ENCODE measurements around the gene HCK. TPM values are rescaled to one million over a fixed set of nuclear protein-coding genes. Genes with fewer than 3 reads are reported as not detected.

HCK gene
- polyA plus RNA-seq, 1 experiment, result not detected

DNA sequence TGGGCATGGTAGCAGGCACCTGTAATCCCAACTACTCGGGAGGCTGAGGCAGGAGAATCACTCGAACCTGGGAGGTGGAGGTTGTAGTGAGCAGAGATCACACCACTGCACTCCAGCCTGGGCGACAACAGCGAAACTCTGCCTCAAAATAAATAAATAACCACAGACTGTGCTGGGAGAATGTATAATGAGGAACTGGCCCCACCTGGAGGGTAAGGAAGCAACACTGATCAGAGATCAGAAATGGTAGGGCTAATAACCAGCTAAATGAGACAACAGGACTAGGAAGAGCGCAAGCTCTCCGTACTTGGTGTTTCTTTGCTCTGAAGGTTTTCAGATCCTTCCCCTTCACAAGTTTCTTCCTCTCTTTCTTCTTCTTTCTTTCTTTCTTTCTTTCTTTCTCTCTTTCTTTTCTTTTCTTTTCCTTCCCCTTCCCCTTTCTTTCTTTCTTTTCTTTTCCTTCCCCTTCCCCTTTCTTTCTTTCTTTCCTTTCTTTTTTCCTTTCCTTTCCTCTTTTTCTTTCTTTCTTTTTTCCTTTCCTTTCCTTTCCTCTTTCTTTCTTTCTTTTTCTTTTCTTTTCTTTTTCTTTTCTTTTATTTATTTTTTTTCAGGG is 27.3 kb upstream of the HCK start:
- ChIA-PET CTCF (no interaction called here), POLR2A (interaction anchor here (0.6 kb wide), 1 partner anchor 29 kb away, joined by 3 read pairs; no protein-coding TSS in a partner anchor)
- Histone ChIP-seq H3K4me3 (ENCODE audit: low read depth, low read length) (no peak overlapping the region), H3K9me3 (ENCODE audit: control insufficient read depth, insufficient read depth, low read length) (no peaks in the 10 kb centered on the region), H3K27ac (ENCODE audit: low read depth, low read length) (no peak overlapping the region), H3K27me3 (ENCODE audit: control insufficient read depth, insufficient read depth, low read length) (peaks cover 51% of the 10 kb centered on the region)
- no peak for DNase-seq (ENCODE audit: low read depth, low spot score)
- TF ChIP-seq CTCF (IDR thresholded peaks at IDR 0.05; ENCODE audit: low read depth, low read length), result no peak

DNA sequence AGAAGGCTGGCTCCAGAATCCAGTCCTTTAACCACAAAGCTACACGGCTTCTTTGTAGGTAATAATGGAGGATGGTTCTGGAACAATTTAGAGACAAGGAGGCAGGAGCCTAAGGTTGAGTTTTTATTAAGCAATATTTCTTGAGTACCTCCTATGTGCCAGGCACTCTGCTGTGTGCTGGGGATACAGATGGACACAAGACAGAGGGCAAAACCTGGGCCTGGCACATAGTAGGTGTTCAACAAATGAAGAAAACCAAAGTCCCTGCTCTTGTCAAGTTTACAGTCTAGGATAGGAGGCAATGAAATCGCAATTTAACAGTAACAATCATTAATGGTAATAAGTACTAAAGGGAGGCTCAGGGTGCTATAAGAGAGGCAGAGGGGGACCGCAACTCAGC is 24.4 kb upstream of the HCK start:
- POLR2A ChIA-PET, result no interaction called here
- TF ChIP-seq CTCF (IDR thresholded peaks at IDR 0.05; ENCODE audit: low read depth, low read length), result no peak
- CTCF ChIA-PET, result interaction anchor here (5.1 kb wide), 1 partner anchor 174 kb away, joined by 70 read pairs; no protein-coding TSS in a partner anchor
- Histone ChIP-seq H3K9me3 (ENCODE audit: control insufficient read depth, insufficient read depth, low read length) (no peaks in the 10 kb centered on the region; the same call in 1 of the 2 replicates), H3K27me3 (ENCODE audit: control insufficient read depth, insufficient read depth, low read length) (peaks cover 52% of the 10 kb centered on the region), H3K4me3 (ENCODE audit: low read depth, low read length) (no peak overlapping the region), H3K27ac (ENCODE audit: low read depth, low read length) (no peak overlapping the region)
- no peak for DNase-seq (ENCODE audit: low read depth, low spot score)

DNA sequence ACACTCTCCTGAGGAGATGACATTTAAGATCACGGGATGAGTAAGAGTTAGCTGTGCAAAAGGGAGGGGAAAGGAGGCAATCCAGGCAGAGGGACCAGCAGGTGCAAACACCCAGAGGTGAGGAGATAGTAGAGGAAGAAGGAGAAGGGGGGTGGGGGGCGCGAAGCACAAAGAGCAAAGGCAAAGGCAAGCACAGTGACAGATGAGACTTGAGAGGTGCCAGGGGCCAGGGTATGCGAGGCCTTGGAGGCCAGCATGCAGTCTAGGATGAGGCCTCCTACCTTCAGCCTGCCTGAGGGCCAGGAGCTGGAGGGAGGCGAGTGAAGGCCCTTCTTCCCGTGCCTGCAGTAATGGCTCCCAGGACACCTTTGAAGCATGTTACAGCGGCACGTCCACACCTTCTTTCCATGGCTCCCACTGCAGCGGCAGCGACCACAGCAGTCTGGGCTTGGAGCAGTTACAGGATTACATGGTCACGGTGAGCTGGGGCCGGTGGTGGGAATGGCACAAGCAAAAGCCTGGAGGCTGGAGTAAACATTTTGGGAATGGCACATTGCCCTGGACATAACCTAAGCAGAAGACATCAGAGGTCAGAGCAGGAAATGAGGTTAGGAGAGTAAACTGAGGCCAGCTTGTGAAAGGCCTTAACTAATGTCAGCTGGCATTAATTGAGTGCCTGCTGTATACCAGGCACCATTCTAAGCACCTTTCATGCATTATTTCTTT is 23.2 kb upstream of the HCK start:
- Histone ChIP-seq H3K27ac (ENCODE audit: low read depth, low read length) (no peak overlapping the region), H3K9me3 (ENCODE audit: control insufficient read depth, insufficient read depth, low read length) (no peaks in the 10 kb centered on the region; the same call in 1 of the 2 replicates), H3K27me3 (ENCODE audit: control insufficient read depth, insufficient read depth, low read length) (peaks cover 63% of the 10 kb centered on the region), H3K4me3 (ENCODE audit: low read depth, low read length) (no peak overlapping the region)
- TF ChIP-seq CTCF (IDR thresholded peaks at IDR 0.05; ENCODE audit: low read depth, low read length), result no peak
- CTCF ChIA-PET, result interaction anchor here (4.2 to 5.1 kb wide), 2 partner anchors 175 to 205 kb away, joined by 70 to 73 read pairs; no protein-coding TSS in a partner anchor
- DNase-seq (ENCODE audit: low read depth, low spot score), result no peak
- POLR2A ChIA-PET, result no interaction called here

- Histone ChIP-seq H3K27me3 (ENCODE audit: control insufficient read depth, insufficient read depth, low read length) (peaks cover 67% of the 10 kb centered on the region), H3K9me3 (ENCODE audit: control insufficient read depth, insufficient read depth, low read length) (no peaks in the 10 kb centered on the region; the same call in 1 of the 2 replicates), H3K4me3 (ENCODE audit: low read depth, low read length) (no peak overlapping the region), H3K27ac (ENCODE audit: low read depth, low read length) (no peak overlapping the region)
- ChIA-PET POLR2A (no interaction called here), CTCF (interaction anchor here (4.2 to 5.1 kb wide), 2 partner anchors 176 to 205 kb away, joined by 70 to 73 read pairs; no protein-coding TSS in a partner anchor)
- DNase-seq (ENCODE audit: low read depth, low spot score), result no peak
- no peak for TF ChIP-seq CTCF (IDR thresholded peaks at IDR 0.05; ENCODE audit: low read depth, low read length)
Observed at GRCh38 chr20:32029561-32029960, 22.5 kb upstream of the HCK start.
